Hepatocyte (in vitro differentiated cells): ENCODE data around the gene KIFAP3.

Experiments
- EZH2 ChIP-seq: fragments of 200-600 bp; sonication (generic); IDR thresholded peaks from 2 replicates; pipeline ENCODE4 v1.6.1; 2016; ENCODE audit warnings: antibody characterized with exemption, mild to moderate bottlenecking, borderline replicate concordance
- TF ChIP-seq, protein P1 (sequence below): fragments of 200-600 bp; sonication (generic); IDR thresholded peaks from 2 replicates; pipeline ENCODE4 v1.5.1; 2016; ENCODE audit warnings: antibody characterized with exemption, mild to moderate bottlenecking; ENCODE audit not compliant: poor library complexity

GRCh38 chr1:170001266-170001665 is 73.2 kb downstream of the KIFAP3 start:
- TF ChIP-seq, protein P1, sequence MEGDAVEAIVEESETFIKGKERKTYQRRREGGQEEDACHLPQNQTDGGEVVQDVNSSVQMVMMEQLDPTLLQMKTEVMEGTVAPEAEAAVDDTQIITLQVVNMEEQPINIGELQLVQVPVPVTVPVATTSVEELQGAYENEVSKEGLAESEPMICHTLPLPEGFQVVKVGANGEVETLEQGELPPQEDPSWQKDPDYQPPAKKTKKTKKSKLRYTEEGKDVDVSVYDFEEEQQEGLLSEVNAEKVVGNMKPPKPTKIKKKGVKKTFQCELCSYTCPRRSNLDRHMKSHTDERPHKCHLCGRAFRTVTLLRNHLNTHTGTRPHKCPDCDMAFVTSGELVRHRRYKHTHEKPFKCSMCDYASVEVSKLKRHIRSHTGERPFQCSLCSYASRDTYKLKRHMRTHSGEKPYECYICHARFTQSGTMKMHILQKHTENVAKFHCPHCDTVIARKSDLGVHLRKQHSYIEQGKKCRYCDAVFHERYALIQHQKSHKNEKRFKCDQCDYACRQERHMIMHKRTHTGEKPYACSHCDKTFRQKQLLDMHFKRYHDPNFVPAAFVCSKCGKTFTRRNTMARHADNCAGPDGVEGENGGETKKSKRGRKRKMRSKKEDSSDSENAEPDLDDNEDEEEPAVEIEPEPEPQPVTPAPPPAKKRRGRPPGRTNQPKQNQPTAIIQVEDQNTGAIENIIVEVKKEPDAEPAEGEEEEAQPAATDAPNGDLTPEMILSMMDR, result no peak
- no peak for TF ChIP-seq EZH2
